ENCODE measurements around the gene PEMT.

The PEMT gene

GRCh38 chr17:17535957-17536356, 55.6 kb downstream of the PEMT start:
- DNase-seq (ENCODE audit: low spot score) = peak; percentile 71

GRCh38 chr17:17533901-17534441, 57.5 kb downstream of the PEMT start:
- no peak for DNase-seq (ENCODE audit: low spot score)

- no peak for DNase-seq (ENCODE audit: low spot score)
These were observed 58.5 kb downstream of the PEMT start for GRCh38 chr17:17532991-17533390.

GRCh38 chr17:17531156-17531555, 60.4 kb downstream of the PEMT start:
- no peak for DNase-seq (ENCODE audit: low spot score)

GRCh38 chr17:17528696-17529652, 62.5 kb downstream of the PEMT start:
- no peak for DNase-seq (ENCODE audit: low spot score)

- DNase-seq (ENCODE audit: low spot score) = no peak
These were observed 63.5 kb downstream of the PEMT start for GRCh38 chr17:17527956-17528500.

GRCh38 chr17:17527534-17527933, 64.0 kb downstream of the PEMT start:
- no peak for DNase-seq (ENCODE audit: low spot score)

GRCh38 chr17:17526369-17526768, 65.1 kb downstream of the PEMT start:
- DNase-seq (ENCODE audit: low spot score) = no peak

- no peak for DNase-seq (ENCODE audit: low spot score)
These were observed 65.6 kb downstream of the PEMT start for GRCh38 chr17:17525956-17526355.

- DNase-seq (ENCODE audit: low spot score) = no peak
These were observed 66.2 kb downstream of the PEMT start for GRCh38 chr17:17525311-17525710.

GRCh38 chr17:17523731-17524490, 67.6 kb downstream of the PEMT start:
- DNase-seq (ENCODE audit: low spot score) = no peak

- no peak for DNase-seq (ENCODE audit: low spot score)
These were observed 68.3 kb downstream of the PEMT start for GRCh38 chr17:17523001-17523730.

GRCh38 chr17:17520599-17521232, 70.8 kb downstream of the PEMT start:
- DNase-seq (ENCODE audit: low spot score) = no peak

GRCh38 chr17:17519886-17520285, 71.6 kb downstream of the PEMT start:
- DNase-seq (ENCODE audit: low spot score) = no peak

GRCh38 chr17:17518951-17519350, 72.6 kb downstream of the PEMT start:
- DNase-seq (ENCODE audit: low spot score) = no peak

GRCh38 chr17:17518014-17518413, 73.5 kb downstream of the PEMT start:
- no peak for DNase-seq (ENCODE audit: low spot score)

GRCh38 chr17:17516941-17517720, 74.4 kb downstream of the PEMT start:
- no peak for DNase-seq (ENCODE audit: low spot score)

GRCh38 chr17:17515934-17516930, 75.3 kb downstream of the PEMT start:
- no peak for DNase-seq (ENCODE audit: low spot score)
